Measurements from ENCODE around the gene SPEM1.

Gene SPEM1

DNA sequence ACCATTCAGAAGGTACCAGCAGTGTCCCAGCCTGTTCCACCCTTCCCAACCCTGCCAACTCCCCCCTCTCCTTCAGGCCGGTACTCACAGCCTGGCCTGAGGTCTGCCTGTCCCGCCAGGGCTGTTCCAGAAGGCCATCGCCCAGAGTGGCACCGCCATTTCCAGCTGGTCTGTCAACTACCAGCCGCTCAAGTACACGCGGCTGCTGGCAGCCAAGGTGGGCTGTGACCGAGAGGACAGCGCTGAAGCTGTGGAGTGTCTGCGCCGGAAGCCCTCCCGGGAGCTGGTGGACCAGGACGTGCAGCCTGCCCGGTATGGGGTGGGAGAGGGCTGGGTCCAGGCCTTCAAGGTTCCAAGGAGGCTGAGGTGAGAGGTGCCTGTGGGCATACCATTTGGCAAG is 5.3 kb upstream of the SPEM1 start:
- TF ChIP-seq, protein P1, sequence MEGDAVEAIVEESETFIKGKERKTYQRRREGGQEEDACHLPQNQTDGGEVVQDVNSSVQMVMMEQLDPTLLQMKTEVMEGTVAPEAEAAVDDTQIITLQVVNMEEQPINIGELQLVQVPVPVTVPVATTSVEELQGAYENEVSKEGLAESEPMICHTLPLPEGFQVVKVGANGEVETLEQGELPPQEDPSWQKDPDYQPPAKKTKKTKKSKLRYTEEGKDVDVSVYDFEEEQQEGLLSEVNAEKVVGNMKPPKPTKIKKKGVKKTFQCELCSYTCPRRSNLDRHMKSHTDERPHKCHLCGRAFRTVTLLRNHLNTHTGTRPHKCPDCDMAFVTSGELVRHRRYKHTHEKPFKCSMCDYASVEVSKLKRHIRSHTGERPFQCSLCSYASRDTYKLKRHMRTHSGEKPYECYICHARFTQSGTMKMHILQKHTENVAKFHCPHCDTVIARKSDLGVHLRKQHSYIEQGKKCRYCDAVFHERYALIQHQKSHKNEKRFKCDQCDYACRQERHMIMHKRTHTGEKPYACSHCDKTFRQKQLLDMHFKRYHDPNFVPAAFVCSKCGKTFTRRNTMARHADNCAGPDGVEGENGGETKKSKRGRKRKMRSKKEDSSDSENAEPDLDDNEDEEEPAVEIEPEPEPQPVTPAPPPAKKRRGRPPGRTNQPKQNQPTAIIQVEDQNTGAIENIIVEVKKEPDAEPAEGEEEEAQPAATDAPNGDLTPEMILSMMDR (conservative IDR thresholded peaks at IDR 0.05), result no peak
- no peak overlapping the region for H3K27ac ChIP-seq

DNA sequence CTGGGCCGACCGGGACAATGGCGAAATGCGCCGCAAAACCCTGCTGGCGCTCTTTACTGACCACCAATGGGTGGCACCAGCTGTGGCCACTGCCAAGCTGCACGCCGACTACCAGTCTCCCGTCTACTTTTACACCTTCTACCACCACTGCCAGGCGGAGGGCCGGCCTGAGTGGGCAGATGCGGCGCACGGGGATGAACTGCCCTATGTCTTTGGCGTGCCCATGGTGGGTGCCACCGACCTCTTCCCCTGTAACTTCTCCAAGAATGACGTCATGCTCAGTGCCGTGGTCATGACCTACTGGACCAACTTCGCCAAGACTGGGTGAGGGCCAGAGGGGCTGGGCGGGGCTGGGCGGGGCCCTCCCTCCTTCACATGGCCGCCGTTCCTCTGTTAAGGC is 4.3 kb upstream of the SPEM1 start:
- H3K27ac ChIP-seq, result no peak overlapping the region
- TF ChIP-seq, protein P1 (conservative IDR thresholded peaks at IDR 0.05), result no peak

DNA sequence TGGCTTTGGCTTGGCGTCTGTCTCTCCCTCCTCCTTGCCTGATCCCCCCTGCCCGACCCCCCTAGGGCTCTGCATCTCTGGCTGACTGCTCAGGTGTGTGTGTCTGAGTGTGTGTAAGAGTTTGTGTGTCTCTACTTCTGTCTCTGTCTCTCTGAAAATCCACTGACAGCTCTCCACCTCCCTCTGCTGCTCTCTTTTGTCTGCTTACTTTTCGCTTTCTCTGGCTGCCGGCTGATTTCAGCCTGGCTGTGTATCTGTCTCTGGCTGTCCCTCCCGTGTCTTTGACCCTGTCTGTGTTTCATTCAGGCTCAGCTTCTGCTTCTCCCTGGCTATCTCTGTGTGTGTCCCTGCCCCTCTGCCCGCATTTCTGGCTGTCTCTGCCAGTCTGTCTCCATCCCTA is 3.8 kb upstream of the SPEM1 start:
- H3K27ac ChIP-seq, result no peak overlapping the region
- TF ChIP-seq, protein P1 (conservative IDR thresholded peaks at IDR 0.05), result no peak

DNA sequence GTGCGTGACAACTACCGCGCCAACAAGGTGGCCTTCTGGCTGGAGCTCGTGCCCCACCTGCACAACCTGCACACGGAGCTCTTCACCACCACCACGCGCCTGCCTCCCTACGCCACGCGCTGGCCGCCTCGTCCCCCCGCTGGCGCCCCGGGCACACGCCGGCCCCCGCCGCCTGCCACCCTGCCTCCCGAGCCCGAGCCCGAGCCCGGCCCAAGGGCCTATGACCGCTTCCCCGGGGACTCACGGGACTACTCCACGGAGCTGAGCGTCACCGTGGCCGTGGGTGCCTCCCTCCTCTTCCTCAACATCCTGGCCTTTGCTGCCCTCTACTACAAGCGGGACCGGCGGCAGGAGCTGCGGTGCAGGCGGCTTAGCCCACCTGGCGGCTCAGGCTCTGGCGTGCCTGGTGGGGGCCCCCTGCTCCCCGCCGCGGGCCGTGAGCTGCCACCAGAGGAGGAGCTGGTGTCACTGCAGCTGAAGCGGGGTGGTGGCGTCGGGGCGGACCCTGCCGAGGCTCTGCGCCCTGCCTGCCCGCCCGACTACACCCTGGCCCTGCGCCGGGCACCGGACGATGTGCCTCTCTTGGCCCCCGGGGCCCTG is 3.0 kb upstream of the SPEM1 start:
- H3K27ac ChIP-seq, result no peak overlapping the region
- TF ChIP-seq, protein P1 (conservative IDR thresholded peaks at IDR 0.05), result no peak

DNA sequence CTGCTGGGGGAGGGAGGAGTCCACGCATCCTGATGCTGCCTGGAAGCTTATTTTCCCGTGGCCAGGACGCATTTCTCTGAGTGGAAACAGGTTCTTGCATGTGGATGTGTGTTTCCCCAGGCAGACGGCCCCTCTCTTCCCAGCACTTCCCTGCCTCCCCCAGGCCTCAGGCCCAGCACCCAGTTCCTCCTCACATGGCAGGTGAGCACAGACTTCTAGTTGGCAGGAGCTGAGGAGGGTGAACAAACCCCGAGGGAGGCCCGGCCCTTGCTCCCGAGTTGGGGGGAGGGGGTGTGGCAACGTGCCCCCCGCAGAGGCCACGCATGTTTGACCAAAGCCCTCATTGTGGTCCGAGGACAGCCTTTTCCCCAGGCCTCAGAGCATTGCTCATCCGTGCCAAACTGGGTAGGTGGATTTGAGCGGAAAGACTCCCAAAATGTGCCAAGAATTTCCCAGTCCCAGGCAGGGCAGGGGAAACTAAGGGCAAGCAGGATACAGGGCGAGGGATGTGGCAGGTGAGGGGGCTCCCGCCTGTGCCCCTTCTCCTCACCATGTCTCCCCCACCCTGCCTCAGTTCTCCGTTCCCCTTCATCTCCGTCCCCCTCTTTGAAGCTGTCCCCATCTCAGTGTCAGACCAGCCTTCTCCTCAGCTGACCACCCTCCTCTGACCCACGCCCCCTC is 1.5 kb upstream of the SPEM1 start:
- no peak overlapping the region for H3K27ac ChIP-seq
- TF ChIP-seq, protein P1 (conservative IDR thresholded peaks at IDR 0.05), result no peak

DNA sequence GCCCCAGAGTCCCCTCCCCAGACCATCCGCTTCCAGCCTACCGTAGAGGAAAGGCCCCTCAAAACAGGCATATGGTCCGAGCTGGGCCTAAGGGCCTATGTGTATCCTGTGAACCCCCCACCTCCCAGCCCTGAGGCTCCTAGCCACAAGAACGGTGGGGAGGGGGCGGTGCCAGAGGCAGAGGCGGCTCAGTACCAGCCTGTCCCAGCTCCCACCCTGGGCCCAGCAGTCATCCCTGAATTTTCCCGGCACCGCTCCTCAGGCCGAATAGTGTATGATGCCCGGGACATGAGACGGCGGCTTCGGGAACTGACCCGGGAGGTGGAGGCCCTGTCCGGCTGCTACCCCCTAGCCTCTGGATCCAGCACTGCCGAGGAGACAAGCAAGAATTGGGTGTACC is 1.1 kb downstream of the SPEM1 start:
- no peak overlapping the region for H3K27ac ChIP-seq
- TF ChIP-seq, protein P1 (conservative IDR thresholded peaks at IDR 0.05), result no peak

DNA sequence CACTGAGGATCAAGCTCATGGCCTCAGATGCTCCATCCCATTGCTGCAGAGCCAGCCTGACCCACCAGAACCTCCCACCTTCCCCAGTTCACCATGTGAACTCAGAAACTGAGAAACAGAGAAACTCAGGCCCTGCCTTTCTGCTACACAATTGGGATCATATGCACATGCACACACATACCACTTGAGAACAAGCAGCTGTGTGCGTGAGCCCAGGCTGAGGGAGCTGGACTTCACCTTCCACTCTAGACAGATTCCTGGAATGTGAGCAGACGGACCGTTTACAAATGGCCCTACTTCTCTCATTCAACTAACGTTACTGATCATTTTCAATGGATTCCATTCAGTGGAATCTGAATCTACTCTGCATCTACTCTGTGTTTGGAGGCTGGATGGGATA is 3.6 kb downstream of the SPEM1 start:
- TF ChIP-seq, protein P1 (conservative IDR thresholded peaks at IDR 0.05), result no peak
- no peak overlapping the region for H3K27ac ChIP-seq
